ENCODE measurements around the gene RASGEF1B. TPM values are rescaled to one million over a fixed set of nuclear protein-coding genes. Genes with fewer than 3 reads are reported as not detected.

Gene RASGEF1B
- total RNA-seq, 1 experiment from 2014 or later: 1.4 TPM

DNA sequence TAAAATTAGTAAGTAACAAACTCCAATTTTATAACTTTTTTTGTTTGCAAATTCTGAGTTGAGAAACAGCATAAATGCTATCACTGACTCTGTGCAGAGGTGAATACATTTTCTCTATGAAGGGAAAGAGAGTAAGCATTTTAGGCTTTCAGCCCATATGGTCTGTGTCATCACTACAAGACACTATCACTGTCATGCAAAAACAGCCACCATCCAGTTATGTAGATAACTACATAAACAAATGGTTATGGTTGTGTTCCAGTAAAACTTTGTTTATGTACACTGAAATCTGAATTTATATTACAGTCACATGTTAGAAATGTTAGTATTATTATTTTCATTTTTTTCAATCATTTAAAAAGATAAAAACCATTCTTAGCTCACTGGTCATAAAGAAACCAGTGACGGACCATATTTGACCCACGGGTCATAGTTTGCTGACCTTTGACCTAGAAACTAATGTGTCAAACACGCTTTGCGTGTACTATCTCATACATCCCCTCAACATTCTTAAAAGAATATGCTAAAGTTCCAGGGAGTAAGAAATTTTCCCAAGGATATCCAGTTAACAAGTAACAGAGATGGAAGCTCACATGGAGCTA, 29.1 kb downstream of the RASGEF1B start:
- Histone ChIP-seq H3K4me3 (ENCODE audit: low read length) (no peak overlapping the region), H3K9ac (ENCODE audit: low read length) (no peak overlapping the region), H3K27ac (ENCODE audit: low read length) (no peak overlapping the region), H4K20me1 (ENCODE audit: low read length) (no peaks in the 10 kb centered on the region), H3K9me2 (replicated peaks; ENCODE audit: low read length) (no peaks in the 10 kb centered on the region), H3K79me2 (ENCODE audit: low read length) (no peaks in the 10 kb centered on the region), H3K4me1 (ENCODE audit: insufficient read depth, low read length) (no peaks in the 10 kb centered on the region), H2AFZ (ENCODE audit: low read length) (no peak overlapping the region), H3K4me2 (ENCODE audit: low read length) (no peak overlapping the region), H3K36me3 (ENCODE audit: low read depth, low read length) (no peaks in the 10 kb centered on the region), H3F3A (ENCODE audit: low read length, unreplicated experiment) (no peaks in the 10 kb centered on the region), H3K27me3 (ENCODE audit: low read length) (no peaks in the 10 kb centered on the region), H3K9me3 (ENCODE audit: low read length) (no peaks in the 10 kb centered on the region)
- BruUV-seq (replicated peaks): no TSS peak
- ChIA-PET POLR2A (ENCODE audit: unreplicated experiment) (no interaction called here), CTCF (no interaction called here)
- TF ChIP-seq CTCF (conservative IDR thresholded peaks at IDR 0.05; ENCODE audit: low read depth, low read length): no peak
- no peak for TF ChIP-seq EZH2phosphoT487 (IDR thresholded peaks at IDR 0.05; ENCODE audit: borderline replicate concordance, low read length)
- no peak for TF ChIP-seq EZH2 (IDR thresholded peaks at IDR 0.05; ENCODE audit: low read length, unreplicated experiment)
- DNase-seq (no peak), ATAC-seq (no peak)
- intact Hi-C loops (cut with micrococcal nuclease): no loop called here

DNA sequence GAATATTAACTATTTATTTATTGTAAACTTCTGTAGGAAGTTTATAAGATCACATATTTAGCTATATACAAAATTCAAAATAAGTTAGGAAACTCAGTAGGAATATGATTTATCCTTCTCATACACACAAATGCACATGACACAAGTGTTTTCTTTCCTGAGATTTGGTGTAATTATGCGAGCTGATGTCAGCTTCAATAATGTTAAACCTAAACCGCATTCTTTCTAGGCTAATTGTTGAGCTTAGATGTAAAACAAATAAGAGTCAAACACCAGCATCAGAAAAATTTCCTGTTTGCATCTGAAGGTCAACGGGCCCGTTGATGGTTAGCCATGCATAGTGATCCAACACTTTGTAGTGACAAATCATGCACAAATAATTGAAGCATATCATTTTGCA, 30.8 kb downstream of the RASGEF1B start:
- intact Hi-C loops (cut with micrococcal nuclease): no loop called here
- ChIA-PET CTCF (no interaction called here), POLR2A (ENCODE audit: unreplicated experiment) (no interaction called here)
- TF ChIP-seq CTCF (conservative IDR thresholded peaks at IDR 0.05; ENCODE audit: low read depth, low read length): no peak
- no peak for TF ChIP-seq EZH2 (IDR thresholded peaks at IDR 0.05; ENCODE audit: low read length, unreplicated experiment)
- no peak for TF ChIP-seq EZH2phosphoT487 (IDR thresholded peaks at IDR 0.05; ENCODE audit: borderline replicate concordance, low read length)
- H3K27me3 ChIP-seq (ENCODE audit: low read length): no peaks in the 10 kb centered on the region
- no peaks in the 10 kb centered on the region for H4K20me1 ChIP-seq (ENCODE audit: low read length)
- H3K9me3 ChIP-seq (ENCODE audit: low read length): no peaks in the 10 kb centered on the region
- H3K9ac ChIP-seq (ENCODE audit: low read length): no peak overlapping the region
- H3K4me1 ChIP-seq (ENCODE audit: insufficient read depth, low read length): no peaks in the 10 kb centered on the region
- no peak overlapping the region for H3K4me2 ChIP-seq (ENCODE audit: low read length)
- H3K27ac ChIP-seq (ENCODE audit: low read length): no peak overlapping the region
- no peak overlapping the region for H2AFZ ChIP-seq (ENCODE audit: low read length)
- BruUV-seq (replicated peaks): no TSS peak
- no peaks in the 10 kb centered on the region for H3K36me3 ChIP-seq (ENCODE audit: low read depth, low read length)
- no peak overlapping the region for H3K4me3 ChIP-seq (ENCODE audit: low read length)
- no peaks in the 10 kb centered on the region for H3K79me2 ChIP-seq (ENCODE audit: low read length)
- DNase-seq (no peak), ATAC-seq (no peak)
- H3K9me2 ChIP-seq (replicated peaks; ENCODE audit: low read length): no peaks in the 10 kb centered on the region
- H3F3A ChIP-seq (ENCODE audit: low read length, unreplicated experiment): no peaks in the 10 kb centered on the region

DNA sequence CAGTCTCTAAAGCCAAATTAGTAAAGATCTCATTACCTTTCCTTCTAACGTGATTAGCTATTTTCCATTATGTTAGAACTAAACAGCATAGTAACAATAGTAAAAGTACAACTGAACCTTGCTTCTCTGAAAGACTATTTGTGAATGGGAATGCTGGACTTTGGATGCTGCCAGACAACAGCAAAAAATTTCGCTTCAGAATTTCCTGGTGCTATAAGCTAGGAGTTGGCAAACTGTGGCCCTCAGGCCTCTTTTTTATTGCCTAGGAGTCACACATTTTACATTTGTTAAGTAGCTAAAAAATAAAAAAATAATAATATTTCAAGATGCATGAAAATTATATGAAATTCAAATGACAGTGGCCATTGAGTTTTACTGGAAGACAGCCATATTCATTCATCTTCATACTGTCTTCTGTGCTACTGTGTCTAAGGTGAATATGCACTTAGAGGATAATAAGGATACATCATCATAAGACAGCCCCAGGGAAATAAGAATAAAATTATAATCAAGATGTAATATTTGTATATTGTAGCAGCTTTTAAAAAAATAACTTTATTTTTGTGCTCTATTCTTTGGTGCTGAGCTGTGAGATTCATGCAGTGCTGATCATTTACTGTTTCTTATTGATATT, 34.6 kb downstream of the RASGEF1B start:
- Histone ChIP-seq H3K36me3 (ENCODE audit: low read depth, low read length) (no peaks in the 10 kb centered on the region), H3K9ac (ENCODE audit: low read length) (no peak overlapping the region), H3K4me2 (ENCODE audit: low read length) (no peak overlapping the region), H3K4me3 (ENCODE audit: low read length) (no peak overlapping the region), H3F3A (ENCODE audit: low read length, unreplicated experiment) (no peaks in the 10 kb centered on the region), H2AFZ (ENCODE audit: low read length) (no peak overlapping the region), H3K27ac (ENCODE audit: low read length) (no peak overlapping the region), H3K9me3 (ENCODE audit: low read length) (no peaks in the 10 kb centered on the region), H3K9me2 (replicated peaks; ENCODE audit: low read length) (no peaks in the 10 kb centered on the region), H3K79me2 (ENCODE audit: low read length) (no peaks in the 10 kb centered on the region), H3K4me1 (ENCODE audit: insufficient read depth, low read length) (no peaks in the 10 kb centered on the region), H3K27me3 (ENCODE audit: low read length) (no peaks in the 10 kb centered on the region), H4K20me1 (ENCODE audit: low read length) (no peaks in the 10 kb centered on the region)
- intact Hi-C loops (cut with micrococcal nuclease): no loop called here
- ATAC-seq (no peak), DNase-seq (no peak)
- BruUV-seq (replicated peaks): no TSS peak
- no peak for TF ChIP-seq EZH2phosphoT487 (IDR thresholded peaks at IDR 0.05; ENCODE audit: borderline replicate concordance, low read length)
- no peak for TF ChIP-seq CTCF (conservative IDR thresholded peaks at IDR 0.05; ENCODE audit: low read depth, low read length)
- no peak for TF ChIP-seq EZH2 (IDR thresholded peaks at IDR 0.05; ENCODE audit: low read length, unreplicated experiment)
- POLR2A ChIA-PET (ENCODE audit: unreplicated experiment): no interaction called here
- CTCF ChIA-PET: interaction anchor here (0.6 kb wide), 1 partner anchor 8 kb away, joined by 4 read pairs; no protein-coding TSS in a partner anchor

All from PC-3 (cell line).